Measurements from ENCODE around the gene SRMS. TPM values are rescaled to one million over a fixed set of nuclear protein-coding genes. Genes with fewer than 3 reads are reported as not detected.
"Not testable (repeated sequence)": the region's sequence is repeated elsewhere in the genome, so short reads cannot be mapped to it uniquely, and the experiment has no call there.

The SRMS gene
- total and polyA plus RNA-seq, 2 donors = 0.05 TPM

GRCh38 chr20:63574156-63574828 is 26.7 kb upstream of the SRMS start, which contains the start of gene HELZ2:
Gene HELZ2, minus strand, starts transcription at chr20:63574239. Its CDS starts 1,854 bp downstream, at chr20:63572385.
- DNase-seq (ENCODE audit: low read depth in 6 of 9, low spot score in 9 of 9) = peak in 3 of 9 donors; percentile 39 to 70 (median 42)
- H3K4me1 ChIP-seq (ENCODE audit: control insufficient read depth in 2 of 2, insufficient read depth in 2 of 2, low read length in 2 of 2) = peaks cover 9 to 12% of the 10 kb centered on the region in 2 donors

DNA sequence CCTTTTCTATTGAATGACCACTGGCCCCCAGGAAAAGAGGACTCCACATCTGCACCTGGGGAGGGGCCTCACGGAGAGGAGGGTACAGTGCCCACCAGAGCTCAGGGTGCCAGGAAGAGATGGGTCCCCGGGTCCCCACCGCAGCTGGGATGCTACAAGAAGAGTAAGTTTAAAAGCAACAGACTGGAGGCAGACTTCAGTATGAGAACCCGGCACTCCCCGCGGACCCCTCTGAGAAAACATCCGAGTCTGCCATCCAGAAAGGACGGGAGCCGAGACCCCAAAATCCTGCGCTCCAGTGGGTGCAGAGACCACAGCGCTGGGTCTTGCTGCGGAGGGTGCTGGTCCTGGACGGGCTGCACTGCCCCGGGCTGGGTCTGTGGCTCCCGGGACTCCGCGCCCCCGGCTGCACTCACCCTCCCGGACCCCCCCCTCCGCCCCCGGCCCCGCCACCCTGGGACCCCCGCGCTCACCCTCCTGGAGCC is 26.1 kb upstream of the SRMS start:
- peak overlapping the region; percentile 8 to 12 for H3K27ac ChIP-seq (ENCODE audit: low read depth in 1 of 2, low read length in 1 of 2)
- H3K4me1 ChIP-seq (ENCODE audit: control insufficient read depth in 2 of 2, insufficient read depth in 2 of 2, low read length in 2 of 2) = peaks cover 11 to 14% of the 10 kb centered on the region in 2 donors

More at GRCh38 chr20:63574156-63574828, 26.7 kb upstream of the SRMS start, which contains the start of gene HELZ2:
- peaks cover 0 to 4% of the 10 kb centered on the region in 2 donors for H3K36me3 ChIP-seq (ENCODE audit: control insufficient read depth in 2 of 2, insufficient read depth in 2 of 2, low read length in 1 of 2)
- peak within 1 kb of the TSS; percentile 59 to 82 for H3K4me3 ChIP-seq (ENCODE audit: low read length in 2 of 2)
- WGBS = 11% methylated on average over 40 of the region's 40 CpGs
- H3K27ac ChIP-seq (ENCODE audit: low read depth in 1 of 2, low read length in 1 of 2) = peak within 1 kb of the TSS; percentile 12 to 72
- H3K27me3 ChIP-seq (ENCODE audit: control insufficient read depth in 2 of 2, insufficient read depth in 1 of 2, low read length in 1 of 2) = peaks cover 2 to 48% of the 10 kb centered on the region in 2 donors
- H3K9me3 ChIP-seq (ENCODE audit: control insufficient read depth in 2 of 2, insufficient read depth in 1 of 2, low read length in 1 of 2) = peaks cover 0 to 2% of the 10 kb centered on the region in 2 donors

GRCh38 chr20:63572788-63573646 is 25.5 kb upstream of the SRMS start:
- no peak for DNase-seq (ENCODE audit: low read depth in 6 of 9, low spot score in 9 of 9)
- peaks cover 5 to 55% of the 10 kb centered on the region in 2 donors for H3K27me3 ChIP-seq (ENCODE audit: control insufficient read depth in 2 of 2, insufficient read depth in 1 of 2, low read length in 1 of 2)

More for the DNA sequence above, 26.1 kb upstream of the SRMS start:
- WGBS = 3% methylated on average over 24 of the region's 24 CpGs
- DNase-seq (ENCODE audit: low read depth in 6 of 9, low spot score in 9 of 9) = peak in 2 of 9 donors; percentile 13 to 33
- peaks cover 5 to 48% of the 10 kb centered on the region in 2 donors for H3K27me3 ChIP-seq (ENCODE audit: control insufficient read depth in 2 of 2, insufficient read depth in 1 of 2, low read length in 1 of 2)
- peaks cover 0 to 4% of the 10 kb centered on the region in 2 donors for H3K36me3 ChIP-seq (ENCODE audit: control insufficient read depth in 2 of 2, insufficient read depth in 2 of 2, low read length in 1 of 2)
- peak overlapping the region; percentile 59 to 82 for H3K4me3 ChIP-seq (ENCODE audit: low read length in 2 of 2)
- peaks cover 0 to 2% of the 10 kb centered on the region in 2 donors for H3K9me3 ChIP-seq (ENCODE audit: control insufficient read depth in 2 of 2, insufficient read depth in 1 of 2, low read length in 1 of 2)

DNA sequence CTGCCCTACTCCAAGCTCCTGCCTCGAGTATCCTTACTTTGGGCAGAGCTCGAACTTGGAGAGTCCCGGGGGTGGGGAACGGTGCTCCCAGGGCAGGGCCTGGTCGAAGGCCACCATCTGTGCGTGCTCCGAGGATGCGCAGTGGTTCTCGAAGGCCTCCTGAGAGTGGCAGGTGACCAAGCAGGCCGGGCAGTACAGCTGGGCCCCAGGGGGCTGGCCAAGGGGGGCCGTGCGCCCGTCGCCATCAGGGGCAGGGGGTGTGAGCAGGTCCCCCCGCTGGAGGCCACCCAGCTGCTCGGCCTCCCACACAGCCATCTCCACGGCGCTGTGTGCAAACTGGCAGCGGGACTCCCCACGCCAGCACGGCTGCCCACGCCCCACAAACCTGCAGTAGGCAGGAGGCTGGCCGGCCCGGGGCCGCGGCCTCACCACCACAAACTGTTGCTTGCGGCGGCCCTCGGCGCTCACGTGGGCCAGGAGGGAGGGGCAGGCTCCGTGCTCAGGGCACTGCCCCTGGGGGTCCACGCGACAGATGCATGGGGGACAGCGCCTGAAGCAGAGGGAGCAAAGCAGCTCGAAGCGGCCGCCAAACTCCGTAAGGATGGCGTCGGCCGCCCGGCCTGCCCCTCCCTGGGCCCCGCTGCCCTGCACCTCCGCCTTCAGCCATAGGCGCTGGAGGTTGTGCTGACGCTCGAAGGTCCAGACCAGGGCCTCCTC is 24.7 kb upstream of the SRMS start:
- DNase-seq (ENCODE audit: low read depth in 6 of 9, low spot score in 9 of 9) = no peak
- 98% methylated on average over 48 of the region's 48 CpGs for WGBS
- no peak overlapping the region for H3K4me3 ChIP-seq (ENCODE audit: low read length in 2 of 2)

More at GRCh38 chr20:63572788-63573646, 25.5 kb upstream of the SRMS start:
- Histone ChIP-seq H3K4me3 (ENCODE audit: low read length in 2 of 2) (peak overlapping the region; percentile 59 to 82), H3K4me1 (ENCODE audit: control insufficient read depth in 2 of 2, insufficient read depth in 2 of 2, low read length in 2 of 2) (peaks cover 18 to 21% of the 10 kb centered on the region in 2 donors), H3K27ac (ENCODE audit: low read depth in 1 of 2, low read length in 1 of 2) (no peak overlapping the region), H3K36me3 (ENCODE audit: control insufficient read depth in 2 of 2, insufficient read depth in 2 of 2, low read length in 1 of 2) (peaks cover 0 to 4% of the 10 kb centered on the region in 2 donors), H3K9me3 (ENCODE audit: control insufficient read depth in 2 of 2, insufficient read depth in 1 of 2, low read length in 1 of 2) (peaks cover 0 to 4% of the 10 kb centered on the region in 2 donors)
- 95% methylated on average over 34 of the region's 34 CpGs for WGBS

DNA sequence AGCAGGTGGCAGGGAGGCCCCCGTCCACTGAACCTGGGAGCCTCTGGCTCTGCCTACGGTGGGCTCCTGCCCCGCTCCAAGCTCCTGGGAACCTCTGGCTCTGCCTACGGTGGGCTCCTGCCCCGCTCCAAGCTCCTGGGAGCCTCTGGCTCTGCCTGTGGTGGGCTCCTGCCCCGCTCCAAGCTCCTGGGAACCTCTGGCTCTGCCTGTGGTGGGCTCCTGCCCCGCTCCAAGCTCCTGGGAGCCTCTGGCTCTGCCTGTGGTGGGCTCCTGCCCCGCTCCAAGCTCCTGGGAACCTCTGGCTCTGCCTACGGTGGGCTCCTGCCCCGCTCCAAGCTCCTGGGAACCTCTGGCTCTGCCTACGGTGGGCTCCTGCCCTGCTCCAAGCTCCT is 23.5 kb upstream of the SRMS start:
- not testable (repeated sequence) for H3K36me3 ChIP-seq (ENCODE audit: control insufficient read depth in 2 of 2, insufficient read depth in 2 of 2, low read length in 1 of 2); H3K27ac ChIP-seq (ENCODE audit: low read depth in 1 of 2, low read length in 1 of 2)
- 72% methylated on average over 7 of the region's 11 CpGs for WGBS

More for the DNA sequence above, 24.7 kb upstream of the SRMS start:
- H3K9me3 ChIP-seq (ENCODE audit: control insufficient read depth in 2 of 2, insufficient read depth in 1 of 2, low read length in 1 of 2) = peaks cover 0 to 9% of the 10 kb centered on the region in 2 donors
- peaks cover 0 to 4% of the 10 kb centered on the region in 2 donors for H3K36me3 ChIP-seq (ENCODE audit: control insufficient read depth in 2 of 2, insufficient read depth in 2 of 2, low read length in 1 of 2)
- peaks cover 5 to 57% of the 10 kb centered on the region in 2 donors for H3K27me3 ChIP-seq (ENCODE audit: control insufficient read depth in 2 of 2, insufficient read depth in 1 of 2, low read length in 1 of 2)
- peaks cover 24 to 28% of the 10 kb centered on the region in 2 donors for H3K4me1 ChIP-seq (ENCODE audit: control insufficient read depth in 2 of 2, insufficient read depth in 2 of 2, low read length in 2 of 2)
- no peak overlapping the region for H3K27ac ChIP-seq (ENCODE audit: low read depth in 1 of 2, low read length in 1 of 2)

DNA sequence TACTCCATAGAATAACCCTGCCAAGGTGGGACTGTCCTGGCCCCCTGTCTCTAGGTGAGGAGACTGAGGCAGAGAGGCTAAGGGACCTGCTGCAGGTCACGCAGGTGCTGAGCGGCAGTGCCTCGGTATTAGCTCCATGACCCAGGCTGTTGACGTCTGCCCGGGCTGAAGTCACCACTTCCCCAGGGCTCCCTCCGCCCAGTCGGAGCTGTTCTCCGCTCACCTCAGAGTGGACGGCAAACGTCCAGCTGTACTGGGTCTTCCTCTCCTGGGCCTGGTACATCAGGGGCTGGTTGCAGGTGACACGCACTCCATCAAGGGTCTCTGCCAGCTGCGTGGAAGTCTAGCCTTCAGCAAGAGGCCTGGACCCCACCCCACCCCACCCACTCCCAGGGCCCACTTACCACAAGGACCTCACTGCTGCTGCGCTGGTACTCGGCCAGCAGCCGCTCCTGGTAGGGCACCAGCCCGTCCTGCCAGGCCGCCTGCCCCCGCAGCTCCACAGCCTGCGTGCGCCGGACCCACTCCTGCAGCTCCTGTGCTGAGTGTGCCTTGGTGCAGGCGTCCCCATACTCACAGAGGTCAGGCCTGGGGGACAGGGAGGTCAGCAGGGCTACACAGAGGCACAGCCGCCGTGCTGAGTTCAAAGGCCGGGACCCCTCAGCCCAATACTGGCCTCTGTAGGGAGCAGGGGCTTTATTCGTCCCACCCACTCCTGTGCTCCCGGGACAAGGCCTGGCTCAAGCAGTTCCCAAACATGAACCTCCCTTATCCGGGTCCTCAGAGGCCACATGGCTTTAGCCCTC is 22.9 kb upstream of the SRMS start:
- peaks cover 5 to 53% of the 10 kb centered on the region in 2 donors for H3K27me3 ChIP-seq (ENCODE audit: control insufficient read depth in 2 of 2, insufficient read depth in 1 of 2, low read length in 1 of 2)
- H3K9me3 ChIP-seq (ENCODE audit: control insufficient read depth in 2 of 2, insufficient read depth in 1 of 2, low read length in 1 of 2) = peaks cover 0 to 9% of the 10 kb centered on the region in 2 donors
- 98% methylated on average over 28 of the region's 28 CpGs for WGBS
- H3K27ac ChIP-seq (ENCODE audit: low read depth in 1 of 2, low read length in 1 of 2) = no peak overlapping the region
- DNase-seq (ENCODE audit: low read depth in 6 of 9, low spot score in 9 of 9) = no peak
- no peak overlapping the region for H3K4me3 ChIP-seq (ENCODE audit: low read length in 2 of 2)
- peaks cover 0 to 12% of the 10 kb centered on the region in 2 donors for H3K36me3 ChIP-seq (ENCODE audit: control insufficient read depth in 2 of 2, insufficient read depth in 2 of 2, low read length in 1 of 2)
- peaks cover 24 to 28% of the 10 kb centered on the region in 2 donors for H3K4me1 ChIP-seq (ENCODE audit: control insufficient read depth in 2 of 2, insufficient read depth in 2 of 2, low read length in 2 of 2)

More for the DNA sequence above, 23.5 kb upstream of the SRMS start:
- peaks cover 24 to 28% of the 10 kb centered on the region in 2 donors for H3K4me1 ChIP-seq (ENCODE audit: control insufficient read depth in 2 of 2, insufficient read depth in 2 of 2, low read length in 2 of 2)
- H3K27me3 ChIP-seq (ENCODE audit: control insufficient read depth in 2 of 2, insufficient read depth in 1 of 2, low read length in 1 of 2) = peaks cover 5 to 57% of the 10 kb centered on the region in 2 donors
- DNase-seq (ENCODE audit: low read depth in 6 of 9, low spot score in 9 of 9); H3K4me3 ChIP-seq (ENCODE audit: low read length in 2 of 2); H3K9me3 ChIP-seq (ENCODE audit: control insufficient read depth in 2 of 2, insufficient read depth in 1 of 2, low read length in 1 of 2): not testable (repeated sequence)

DNA sequence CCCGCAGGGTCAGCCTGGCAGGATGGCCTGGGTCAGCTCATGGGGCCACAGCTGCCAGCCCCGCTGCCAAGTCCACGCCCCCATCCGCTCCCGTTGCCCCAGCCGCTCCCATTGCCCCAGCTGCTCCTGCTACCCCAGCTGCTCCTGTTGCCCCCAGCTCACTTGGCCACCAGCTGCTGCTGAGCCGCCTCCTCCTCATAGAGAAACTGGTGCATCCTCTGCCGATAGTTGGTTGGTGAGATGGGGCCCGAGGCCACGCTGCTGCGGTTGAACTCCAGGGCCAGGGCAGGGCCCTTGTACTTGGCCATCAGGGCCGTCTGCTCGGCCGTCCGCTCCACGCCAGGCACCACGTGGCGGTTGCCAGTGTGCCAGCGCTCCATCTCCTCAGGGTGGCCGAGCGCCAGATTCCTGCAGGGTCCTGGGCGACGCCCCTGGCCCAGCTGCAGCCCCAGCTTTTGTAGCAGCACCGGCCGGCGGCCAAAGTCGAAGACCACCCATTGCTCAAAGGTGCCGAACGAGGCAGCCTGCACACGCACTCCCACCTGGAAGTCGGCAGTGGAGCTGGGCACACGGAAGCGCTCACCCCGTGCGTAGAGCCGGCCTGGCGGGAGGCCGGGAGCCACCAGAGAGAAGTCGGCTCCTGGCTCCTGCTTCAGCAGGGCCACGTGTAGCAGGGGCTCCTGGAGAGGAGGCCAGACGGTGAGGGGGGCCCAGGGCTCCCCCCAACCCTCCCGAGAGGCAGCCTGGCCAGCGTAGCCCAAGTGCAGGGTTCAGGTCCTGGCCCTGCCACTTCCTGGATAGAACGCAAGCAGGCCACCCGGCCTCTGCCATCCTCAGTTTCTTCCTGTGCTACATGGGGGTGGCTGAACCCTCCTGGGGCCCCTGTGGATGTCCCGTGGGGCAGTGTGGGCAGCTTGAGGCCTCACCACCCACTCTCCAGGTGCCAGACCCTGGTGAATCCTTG is 21.7 kb upstream of the SRMS start:
- H3K4me3 ChIP-seq (ENCODE audit: low read length in 2 of 2) = no peak overlapping the region
- WGBS = 93% methylated on average over 46 of the region's 46 CpGs
- H3K9me3 ChIP-seq (ENCODE audit: control insufficient read depth in 2 of 2, insufficient read depth in 1 of 2, low read length in 1 of 2) = peaks cover 0 to 9% of the 10 kb centered on the region in 2 donors
- no peak overlapping the region for H3K27ac ChIP-seq (ENCODE audit: low read depth in 1 of 2, low read length in 1 of 2)
- no peak for DNase-seq (ENCODE audit: low read depth in 6 of 9, low spot score in 9 of 9)
- H3K4me1 ChIP-seq (ENCODE audit: control insufficient read depth in 2 of 2, insufficient read depth in 2 of 2, low read length in 2 of 2) = peaks cover 20 to 24% of the 10 kb centered on the region in 2 donors
- peaks cover 5 to 41% of the 10 kb centered on the region in 2 donors for H3K27me3 ChIP-seq (ENCODE audit: control insufficient read depth in 2 of 2, insufficient read depth in 1 of 2, low read length in 1 of 2)
- peaks cover 0 to 16% of the 10 kb centered on the region in 2 donors for H3K36me3 ChIP-seq (ENCODE audit: control insufficient read depth in 2 of 2, insufficient read depth in 2 of 2, low read length in 1 of 2)

Data from thymus (tissue), 11 donors.